Right forelimb (tissue), 1 donor: ENCODE measurements around the gene CYTH1.
"Not testable (repeated sequence)": the region's sequence is repeated elsewhere in the genome, so short reads cannot be mapped to it uniquely, and the experiment has no call there.

Experiments
- DNase-seq: peaks from one replicate; pipeline ENCODE4 v3.0.0-alpha.2; 2018

Gene CYTH1

DNA sequence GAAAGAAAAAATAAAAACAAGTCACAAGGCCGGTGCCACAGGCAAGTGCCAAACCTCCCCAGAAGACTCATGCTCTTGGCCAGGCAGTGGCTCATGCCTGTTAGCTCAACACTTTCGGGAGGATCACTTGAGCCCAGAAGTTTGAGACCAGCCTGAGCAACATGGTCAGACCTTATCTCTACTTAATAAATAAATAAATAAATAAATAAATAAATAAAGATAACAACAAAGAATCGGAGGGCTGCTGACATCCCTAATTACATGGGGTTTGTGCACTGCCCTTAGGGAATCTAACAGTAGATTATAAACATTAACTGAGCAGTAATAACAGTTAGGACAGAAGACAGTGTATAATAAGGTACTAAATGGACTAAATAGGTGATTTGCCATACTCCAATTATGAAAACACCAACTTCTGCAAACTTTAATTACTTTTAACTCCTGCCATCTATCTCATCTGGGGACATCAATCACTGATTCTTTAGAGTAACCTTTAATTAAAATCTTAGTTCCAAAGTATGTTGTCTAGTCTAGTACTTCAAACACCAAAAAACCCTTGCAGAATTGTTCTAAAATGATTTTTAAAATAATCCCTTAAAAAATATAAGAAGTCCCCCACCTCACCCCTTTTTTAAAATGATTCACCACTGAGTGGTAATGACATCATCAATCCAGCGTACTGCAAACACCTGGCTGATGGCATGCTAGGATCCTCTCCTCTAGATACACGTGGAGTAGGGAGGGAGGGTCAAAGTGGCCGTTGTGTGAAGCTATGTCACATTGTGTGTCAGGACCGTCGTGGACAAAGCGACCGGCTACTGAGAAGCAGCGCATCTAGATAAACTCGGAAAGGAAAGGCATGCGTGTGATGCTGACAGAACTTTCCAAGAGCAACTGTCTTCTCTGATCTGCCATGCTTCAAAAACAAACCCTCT is 28.5 kb downstream of the CYTH1 start:
- no peak for DNase-seq

DNA sequence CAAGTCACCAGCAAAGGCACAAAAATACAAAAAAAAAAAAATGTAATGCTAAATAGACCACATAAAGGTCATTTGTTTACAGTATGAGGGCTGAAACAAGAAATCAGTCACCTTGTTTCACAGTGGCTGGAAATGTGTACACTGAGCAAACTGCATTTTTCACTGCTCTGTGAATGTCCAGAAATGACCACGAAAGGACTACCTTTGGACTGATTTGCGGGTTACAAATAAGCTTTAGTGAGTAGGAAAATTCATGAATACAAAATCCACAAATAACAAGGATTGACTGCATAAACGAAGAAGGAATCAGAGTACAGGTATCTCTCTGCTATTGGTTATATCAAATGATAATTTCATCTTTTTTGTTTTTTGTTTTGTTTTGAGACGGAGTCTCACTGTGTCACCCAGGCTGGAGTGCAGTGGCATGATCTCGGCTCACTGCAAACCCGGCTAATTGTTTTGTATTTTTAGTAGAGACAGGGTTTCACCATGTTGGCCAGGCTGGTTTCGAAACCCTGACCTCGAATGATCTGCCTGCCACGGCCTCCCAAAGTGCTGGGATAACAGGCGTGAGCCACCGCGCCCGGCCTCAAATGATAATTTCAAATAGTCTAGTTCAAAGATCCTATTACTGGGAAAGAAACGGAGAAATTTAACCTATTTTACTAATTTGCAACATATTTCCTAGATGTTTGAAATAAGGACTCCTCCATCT is 30.5 kb downstream of the CYTH1 start:
- DNase-seq, result no peak

DNA sequence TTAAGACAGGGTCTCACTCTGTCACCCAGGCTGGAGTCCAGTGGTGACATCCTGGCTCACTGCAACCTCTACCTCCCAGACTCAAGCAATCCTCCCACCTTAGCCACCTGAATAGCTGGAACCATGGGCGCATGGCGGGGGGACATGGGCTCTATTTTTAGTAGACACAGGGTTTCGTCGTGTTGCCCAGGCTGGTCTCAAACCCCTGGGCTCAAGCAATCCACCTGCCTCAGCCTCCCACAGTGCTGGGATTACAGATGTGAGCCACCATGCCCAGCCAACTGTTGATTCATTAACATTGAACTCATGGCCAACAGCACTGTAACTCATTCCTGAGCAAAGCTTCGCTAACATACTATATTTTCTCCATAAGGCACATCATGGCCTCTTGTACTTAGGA is 31.1 kb downstream of the CYTH1 start:
- not testable (repeated sequence) for DNase-seq

DNA sequence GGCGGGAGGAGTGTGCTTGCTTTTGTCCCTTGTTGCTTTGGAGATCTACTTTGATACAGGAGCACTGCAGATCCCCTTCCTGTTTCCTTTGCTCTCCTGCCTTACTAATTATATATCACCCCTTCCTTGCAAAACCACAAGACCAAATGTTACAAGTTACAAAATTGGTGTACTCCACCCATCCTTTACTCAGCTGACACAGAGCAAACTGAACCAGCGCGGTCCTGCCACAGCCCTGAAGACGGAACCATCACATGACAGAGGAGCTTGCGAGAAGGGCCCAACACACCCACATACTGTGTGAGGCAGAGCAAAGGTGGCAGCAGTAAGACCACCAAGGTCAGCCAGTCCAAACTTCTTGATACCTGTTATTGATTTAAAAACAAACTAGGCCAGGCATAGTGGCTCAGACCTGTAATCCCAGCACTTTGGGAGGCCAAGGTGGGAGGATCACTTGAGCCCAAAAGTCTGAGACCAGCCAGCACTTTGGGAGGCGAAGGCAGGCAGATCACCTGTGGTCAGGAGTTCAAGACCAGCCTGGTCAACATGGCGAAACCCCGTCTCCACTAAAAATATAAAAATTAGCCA is 33.2 kb downstream of the CYTH1 start:
- DNase-seq, result no peak

DNA sequence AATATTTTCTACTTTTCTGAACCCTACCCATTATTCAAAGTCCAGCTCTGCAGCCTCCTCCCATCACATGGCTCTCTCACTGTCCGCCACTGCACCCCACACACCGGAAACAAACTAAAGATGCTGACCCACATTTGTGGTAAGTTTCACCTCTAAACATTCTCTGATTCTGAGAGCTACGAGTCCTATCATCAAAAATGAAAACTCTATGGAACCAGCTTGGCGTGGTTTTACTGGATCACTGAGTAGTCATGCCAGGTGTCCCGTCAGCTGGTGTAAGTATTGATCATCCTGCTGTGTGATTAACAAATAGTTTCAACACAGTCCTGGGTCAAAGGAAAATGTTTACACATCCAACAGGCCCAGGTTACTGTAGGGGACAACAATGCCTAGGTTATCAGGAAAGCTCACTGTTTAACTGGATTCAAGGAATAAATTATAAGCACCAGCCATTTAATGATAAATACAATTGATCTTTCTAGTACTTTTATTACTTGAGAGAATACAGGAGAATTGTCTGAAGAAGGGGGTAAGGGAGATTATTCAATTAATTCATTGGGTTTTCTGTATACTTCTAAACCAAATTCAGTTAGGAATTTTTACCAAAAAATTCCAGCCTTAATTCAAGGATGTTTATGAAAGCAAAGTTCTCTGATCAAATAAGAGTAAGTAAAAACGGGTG is 33.9 kb downstream of the CYTH1 start:
- DNase-seq, result no peak

DNA sequence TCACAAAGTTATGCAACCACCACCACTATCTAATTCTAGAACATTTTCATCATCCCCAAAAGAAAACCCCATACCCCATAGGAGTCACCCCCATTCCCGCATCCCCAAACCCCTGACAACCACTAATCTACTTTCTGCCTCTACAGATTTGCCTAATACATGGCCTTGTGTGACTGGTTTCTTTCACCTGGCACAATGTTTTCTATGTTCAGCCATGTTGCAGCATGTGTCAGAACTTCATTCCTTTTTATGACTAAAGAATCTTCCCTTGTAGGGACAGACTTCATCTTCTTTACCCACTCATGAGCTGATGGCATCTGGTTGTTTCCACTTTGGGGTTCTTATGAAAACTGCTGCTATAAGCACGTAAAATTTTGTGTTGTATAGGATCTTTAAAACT is 34.6 kb downstream of the CYTH1 start:
- DNase-seq, result no peak

DNA sequence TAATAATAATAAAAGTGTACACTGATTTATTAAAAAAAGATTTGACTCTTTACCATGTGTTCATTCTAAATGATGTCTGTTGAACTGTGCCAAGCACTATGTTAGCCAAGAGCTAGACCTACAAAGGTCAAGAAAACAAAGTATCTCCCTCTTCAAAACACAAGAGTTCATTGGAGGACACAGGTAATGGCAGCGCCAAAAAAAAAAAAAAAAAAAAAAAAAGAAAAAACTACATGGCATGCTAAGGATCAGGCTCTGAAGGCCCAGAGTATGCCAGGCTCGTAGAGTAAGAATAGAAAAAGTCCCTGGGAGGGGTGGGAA is 35.2 kb downstream of the CYTH1 start:
- no peak for DNase-seq

DNA sequence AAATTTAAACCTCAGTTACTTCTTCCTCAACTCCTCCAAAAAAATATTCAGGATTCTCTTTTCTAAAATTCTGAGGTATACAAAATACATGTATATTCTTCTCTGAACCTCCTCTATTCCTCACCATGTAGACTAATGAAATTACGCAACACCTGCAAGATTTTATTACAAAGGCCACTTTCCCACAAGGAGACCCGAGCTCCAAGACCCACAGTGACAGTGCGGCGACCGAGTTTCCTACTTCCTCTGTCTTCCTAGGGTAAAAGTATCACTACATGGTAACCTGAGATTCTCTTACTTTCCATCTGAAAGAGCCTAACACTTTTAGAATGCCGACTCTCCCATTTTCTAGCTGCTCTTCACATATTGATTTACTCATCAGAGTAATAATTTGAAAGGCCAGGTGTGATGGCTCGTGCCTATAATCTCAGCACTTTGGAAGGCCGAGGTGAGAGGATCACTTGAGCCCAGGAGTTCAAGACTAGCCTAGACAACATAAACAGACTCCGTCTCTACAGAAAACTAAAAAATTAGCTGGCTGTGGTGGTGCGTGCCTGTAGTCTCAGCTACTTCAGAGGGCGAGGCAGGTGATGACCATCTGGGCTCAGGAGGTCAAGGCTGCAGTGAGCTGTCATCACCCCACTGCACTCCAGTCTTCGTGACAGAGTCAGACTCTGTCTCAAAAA is 35.7 kb downstream of the CYTH1 start:
- no peak for DNase-seq

DNA sequence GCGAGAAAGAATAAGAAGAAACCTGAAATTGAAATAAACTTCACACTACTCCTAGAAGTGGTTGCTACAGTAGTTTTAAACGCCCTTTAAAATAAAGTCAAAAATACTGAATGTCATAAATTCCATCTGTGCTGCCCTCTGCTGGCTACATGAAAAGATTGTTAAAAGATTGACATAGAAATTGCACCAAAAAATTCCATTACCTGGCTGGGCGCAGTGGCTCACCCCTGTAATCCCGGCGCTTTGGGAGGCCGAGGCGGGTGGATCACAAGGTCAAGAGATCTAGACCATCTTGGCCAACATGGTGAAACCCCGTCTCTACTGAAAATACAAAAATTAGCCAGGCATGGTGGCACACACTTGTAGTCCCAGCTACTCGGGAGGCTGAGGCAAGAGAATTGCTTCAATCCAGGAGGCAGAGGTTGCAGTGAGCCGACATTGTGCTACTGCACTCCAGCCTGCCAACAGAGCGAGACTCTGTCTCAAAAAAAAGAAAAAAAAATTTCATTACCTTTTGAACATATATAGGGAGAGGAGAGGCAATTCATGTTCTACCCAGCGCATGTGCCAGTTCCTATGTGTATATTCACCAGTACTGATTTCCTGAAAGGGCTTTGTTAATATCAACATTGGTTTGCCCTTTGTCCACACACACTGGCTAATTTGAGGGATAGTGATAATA is 36.5 kb downstream of the CYTH1 start:
- DNase-seq, result no peak

DNA sequence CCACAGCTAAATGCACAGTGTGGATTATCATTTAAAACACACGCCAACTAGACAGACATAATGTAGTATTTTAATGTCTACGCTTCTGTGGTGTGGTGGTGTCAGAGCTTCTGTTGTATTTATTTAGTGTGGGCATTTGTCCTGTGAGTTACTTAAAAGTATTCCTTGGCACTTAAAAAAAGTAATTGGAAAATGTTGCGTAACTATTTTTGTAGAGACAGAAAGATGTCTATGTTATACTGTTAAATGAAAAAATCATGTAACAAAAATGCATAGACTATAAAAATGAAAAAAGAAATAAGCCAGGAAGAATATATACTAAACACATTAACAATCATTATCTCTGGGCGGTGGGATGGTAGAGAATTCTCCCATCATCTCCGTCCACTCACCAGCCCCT is 39.2 kb downstream of the CYTH1 start:
- no peak for DNase-seq

DNA sequence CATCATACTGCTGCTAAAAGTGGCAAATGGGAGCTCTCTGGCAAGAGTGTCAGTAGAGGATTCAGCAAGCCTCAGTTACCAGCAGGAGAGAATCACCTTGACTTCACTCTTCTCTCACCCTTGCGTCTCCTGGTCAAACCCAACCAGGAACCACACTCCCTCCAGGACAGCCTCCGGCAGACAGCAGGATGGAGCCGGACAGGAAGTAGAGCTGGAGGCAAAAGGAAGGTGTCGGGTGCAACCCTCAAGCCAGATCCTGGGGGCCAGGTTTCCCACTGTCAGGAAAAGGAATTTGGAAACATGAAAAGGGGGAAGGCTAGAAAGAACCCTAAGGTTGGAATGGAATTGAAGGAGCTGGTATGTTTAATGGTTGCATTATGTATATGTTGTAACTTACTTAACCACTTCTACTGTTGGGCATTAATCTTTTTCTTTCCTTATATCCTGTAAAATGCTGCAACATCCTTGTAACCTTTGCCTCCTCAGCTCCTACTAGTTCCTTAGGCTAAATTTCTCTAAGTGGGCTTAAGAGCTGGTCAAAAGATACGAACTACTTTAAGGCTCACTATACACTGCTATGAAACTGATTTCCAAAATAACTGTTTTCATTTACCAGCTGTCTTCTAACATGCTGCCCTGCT is 40.3 kb downstream of the CYTH1 start:
- DNase-seq, result no peak

DNA sequence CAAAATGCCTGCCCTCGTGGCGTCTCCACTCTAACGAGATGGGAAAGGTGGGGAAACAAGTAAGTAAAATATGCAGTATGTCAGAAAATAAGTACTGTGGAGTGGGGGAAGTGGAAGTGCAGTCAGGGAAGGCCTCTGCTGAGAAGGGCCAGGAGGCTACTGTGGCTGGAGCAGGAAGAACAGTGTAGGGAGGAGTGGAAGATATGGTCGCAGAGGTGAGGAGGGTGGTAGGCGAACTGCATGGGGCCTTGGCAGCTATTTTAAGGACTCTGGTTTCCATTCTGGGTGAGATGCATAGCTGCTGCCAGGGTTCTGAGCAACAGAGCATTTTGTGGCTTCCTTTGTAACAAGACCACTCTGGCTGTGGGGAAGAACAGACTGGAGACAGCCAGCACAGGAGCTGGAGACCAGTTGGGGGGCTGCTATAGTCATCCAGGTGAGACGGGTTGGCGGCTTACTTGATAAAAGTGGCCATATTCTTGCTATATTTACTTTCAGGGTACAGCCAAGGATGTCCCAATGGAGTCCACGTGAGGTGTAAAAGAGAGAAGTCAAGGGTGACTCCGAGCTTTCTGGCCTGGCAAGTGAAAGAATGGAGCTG is 42.6 kb downstream of the CYTH1 start:
- DNase-seq, result no peak

DNA sequence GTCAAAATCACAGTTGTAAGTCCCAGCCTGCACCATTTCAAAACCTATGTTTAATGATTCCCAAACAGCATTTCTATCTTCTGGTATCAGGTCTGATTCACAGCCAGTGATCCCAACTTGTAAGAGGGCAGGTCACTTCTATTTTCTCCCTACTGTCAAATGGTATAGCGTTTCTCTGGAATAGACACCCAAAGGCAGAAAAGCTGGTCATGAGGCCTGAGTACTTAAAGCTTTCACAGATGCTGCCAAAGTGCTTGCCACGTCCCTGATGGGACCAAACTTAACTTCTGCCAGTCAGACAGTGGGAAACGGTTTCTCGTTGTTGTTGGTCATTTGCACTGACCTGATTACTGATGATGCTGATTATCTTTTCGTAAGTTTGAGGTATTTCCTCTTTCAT is 43.4 kb downstream of the CYTH1 start:
- DNase-seq, result no peak

DNA sequence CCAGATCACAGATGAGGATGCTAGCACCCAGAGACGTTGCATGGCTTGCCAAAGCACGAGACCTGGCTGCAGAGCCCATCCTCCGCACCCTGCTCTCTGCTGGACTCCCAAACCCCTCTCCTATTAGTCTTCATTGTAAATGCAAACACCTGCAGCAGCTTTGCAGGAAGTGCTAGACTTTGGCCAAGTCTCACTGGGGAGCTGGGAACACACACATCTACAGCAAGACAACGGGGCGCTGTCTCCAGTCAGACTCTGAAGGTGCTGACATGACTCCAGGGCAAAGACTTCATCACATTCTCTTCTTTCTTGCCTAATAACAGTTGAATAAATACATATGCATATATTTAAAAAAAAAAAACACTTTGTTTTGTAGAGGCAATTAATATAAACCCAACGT is 43.8 kb downstream of the CYTH1 start:
- no peak for DNase-seq

DNA sequence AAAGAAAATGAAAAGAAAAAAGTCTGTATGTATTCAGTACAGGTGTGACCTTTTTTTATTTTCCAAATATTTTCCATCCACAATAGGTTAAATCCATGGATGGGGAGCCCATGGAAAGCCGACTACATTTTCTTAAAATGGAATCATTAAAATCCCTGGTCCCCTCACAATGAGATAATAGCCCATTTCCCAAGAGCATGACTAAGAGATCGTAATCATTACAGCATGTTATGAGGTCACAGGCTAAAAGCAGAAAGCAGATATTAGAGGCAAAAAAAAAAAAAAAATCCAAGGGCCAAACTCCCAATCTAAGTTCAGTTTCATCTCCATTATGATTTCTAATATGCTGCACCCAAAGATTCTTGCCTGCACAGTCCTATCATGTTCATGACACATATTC is 44.7 kb downstream of the CYTH1 start:
- DNase-seq, result no peak

DNA sequence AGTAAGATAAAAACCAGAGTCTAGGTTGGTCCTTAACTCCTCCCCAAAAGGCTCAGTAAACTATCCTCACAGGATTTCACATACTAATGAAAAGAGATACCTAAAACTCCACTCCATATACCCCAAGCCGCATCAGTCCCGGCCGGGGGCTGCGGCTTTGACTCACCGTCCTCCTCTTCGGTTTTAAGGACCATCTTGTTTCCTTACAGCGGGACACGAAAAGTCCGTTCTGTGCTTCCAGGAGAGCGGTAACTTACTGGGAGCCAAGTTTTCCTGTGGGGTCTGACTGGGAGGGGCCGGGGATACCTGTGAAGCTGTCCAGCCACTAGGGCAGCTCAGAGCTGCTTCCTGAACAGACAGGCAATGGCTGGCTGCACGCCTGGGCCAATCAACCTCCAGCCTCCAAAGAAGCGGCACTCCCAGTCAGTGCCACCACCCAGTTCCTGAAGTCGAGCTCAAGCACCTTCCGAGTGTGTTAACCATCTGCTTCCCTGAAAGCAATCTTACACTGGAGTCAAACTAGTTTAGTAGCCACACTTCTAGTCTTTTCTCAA is 45.5 kb downstream of the CYTH1 start:
- no peak for DNase-seq

DNA sequence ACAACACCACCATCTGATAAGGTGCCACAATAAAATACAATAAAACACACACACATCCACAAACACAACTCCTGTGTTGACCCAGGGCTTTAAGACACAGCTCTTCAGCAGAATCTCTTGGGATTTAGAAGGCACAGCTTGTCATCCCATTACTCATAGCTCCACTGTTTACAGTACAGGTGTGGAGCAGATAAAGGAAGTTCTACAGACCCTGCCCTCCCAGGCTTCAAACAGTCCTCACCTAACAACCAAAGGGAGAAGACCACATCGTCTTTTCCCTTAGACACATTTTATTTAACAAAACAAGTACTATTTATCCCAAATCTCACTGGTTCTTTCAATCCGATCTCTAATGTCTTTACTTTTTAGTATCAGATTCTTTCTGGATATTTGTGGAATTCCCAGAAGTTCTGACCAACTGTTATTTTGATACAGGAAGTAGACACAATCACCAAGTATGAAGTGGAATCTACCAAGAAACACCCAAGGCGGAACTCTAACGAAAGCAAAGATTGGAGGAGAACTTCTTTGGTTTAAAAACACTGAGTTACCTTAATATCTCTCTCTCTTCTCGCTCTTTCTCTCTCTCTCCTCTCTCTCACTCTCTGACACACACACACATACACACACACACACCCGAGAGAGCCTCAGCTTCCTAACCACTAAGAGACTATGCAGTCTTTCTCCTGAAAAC is 46.1 kb downstream of the CYTH1 start:
- DNase-seq, result no peak

DNA sequence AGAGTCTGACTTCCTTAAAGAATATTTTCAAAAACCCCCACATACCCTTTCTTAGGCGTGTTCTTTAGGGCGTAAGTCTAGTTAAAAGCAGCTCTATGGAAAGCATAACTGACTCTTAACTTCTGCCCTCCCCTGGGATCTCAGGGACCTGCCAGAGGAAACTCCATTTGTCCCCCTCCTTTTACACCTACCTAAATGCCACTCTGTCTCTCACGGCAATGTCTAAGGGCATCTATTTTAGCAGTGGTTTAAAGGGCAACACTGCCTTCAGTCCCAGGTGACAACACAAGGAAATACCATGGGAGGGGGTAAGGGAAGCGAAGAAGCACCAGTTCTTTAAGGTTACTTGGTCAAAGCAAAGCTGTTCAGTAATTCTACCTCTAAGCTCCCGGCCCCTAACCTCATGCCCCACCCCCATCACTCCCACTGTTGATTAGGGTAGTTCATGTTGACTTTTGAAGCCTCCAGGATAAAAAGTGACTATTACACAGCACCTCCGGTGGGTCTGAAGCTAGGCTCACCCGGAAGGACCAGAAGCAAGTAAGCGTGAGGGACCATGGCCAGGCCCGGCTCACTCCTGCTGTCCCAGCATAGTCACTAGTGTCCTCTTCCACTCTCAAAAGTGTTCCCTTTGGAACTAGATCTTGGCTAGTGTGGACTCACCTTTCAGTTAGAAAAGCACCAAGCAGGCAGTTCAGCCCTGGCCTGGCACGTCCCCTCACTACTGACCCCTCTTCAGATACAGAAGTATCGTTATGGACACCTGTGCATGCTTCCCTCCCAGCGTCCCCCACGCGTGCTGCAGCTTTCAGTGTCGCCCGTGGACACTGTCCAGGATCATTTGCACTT is 47.1 kb downstream of the CYTH1 start:
- no peak for DNase-seq

DNA sequence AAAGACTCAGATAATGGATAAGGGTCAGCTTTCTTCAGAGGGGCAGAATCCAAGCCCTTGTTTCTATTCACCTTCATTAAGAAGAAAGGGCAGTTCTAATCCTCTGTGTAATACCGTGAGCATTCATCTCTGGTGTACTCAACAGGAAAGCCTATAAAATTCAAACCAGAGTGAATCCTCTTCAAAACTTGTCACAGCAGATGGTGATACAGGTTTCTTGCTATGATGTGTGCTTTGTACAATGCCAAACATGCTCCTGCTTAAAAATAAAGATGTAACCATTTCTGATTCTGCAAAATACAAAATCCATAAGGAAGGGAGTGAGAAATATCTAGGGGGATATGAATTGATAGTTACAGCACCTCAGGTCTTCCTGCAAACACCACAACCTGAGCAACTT is 49.7 kb downstream of the CYTH1 start:
- no peak for DNase-seq
